ENCODE data around the gene DOCK11.

DOCK11 gene

GRCh38 chrX:118630848-118631247 is 135.2 kb downstream of the DOCK11 start:
- no peak for DNase-seq (ENCODE audit: low read depth)
- no peak for TF ChIP-seq CTCF (IDR thresholded peaks at IDR 0.05; ENCODE audit: low read depth, low read length, missing control alignments)
- no peak overlapping the region for H3K4me3 ChIP-seq (ENCODE audit: low read depth, low read length)
- in situ Hi-C loops (cut with HindIII; ENCODE audit: low sequenced_read_pairs) = no loop called here

DNA sequence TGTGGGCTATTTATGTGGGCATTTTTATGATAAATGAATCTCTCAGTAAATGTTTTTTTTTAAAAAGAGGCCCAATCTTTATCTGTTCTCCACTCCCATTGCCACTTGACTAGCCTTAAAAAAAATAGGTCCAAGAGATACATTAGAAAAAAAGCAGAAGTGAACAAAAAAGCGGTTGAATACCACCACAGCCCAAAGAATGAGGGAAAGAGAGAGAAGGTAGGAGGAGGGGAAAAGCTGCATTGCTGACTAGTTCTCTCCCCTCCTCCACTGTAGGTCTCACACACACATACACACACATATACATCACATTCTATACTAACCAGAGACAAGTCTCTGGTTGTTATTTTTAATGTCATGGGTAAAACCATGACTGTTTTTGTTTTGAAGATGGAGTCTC is 136.0 kb downstream of the DOCK11 start:
- no peak overlapping the region for H3K4me3 ChIP-seq (ENCODE audit: low read depth, low read length)
- no peak for DNase-seq (ENCODE audit: low read depth)
- TF ChIP-seq CTCF (IDR thresholded peaks at IDR 0.05; ENCODE audit: low read depth, low read length, missing control alignments) = no peak
- in situ Hi-C loops (cut with HindIII; ENCODE audit: low sequenced_read_pairs) = no loop called here

DNA sequence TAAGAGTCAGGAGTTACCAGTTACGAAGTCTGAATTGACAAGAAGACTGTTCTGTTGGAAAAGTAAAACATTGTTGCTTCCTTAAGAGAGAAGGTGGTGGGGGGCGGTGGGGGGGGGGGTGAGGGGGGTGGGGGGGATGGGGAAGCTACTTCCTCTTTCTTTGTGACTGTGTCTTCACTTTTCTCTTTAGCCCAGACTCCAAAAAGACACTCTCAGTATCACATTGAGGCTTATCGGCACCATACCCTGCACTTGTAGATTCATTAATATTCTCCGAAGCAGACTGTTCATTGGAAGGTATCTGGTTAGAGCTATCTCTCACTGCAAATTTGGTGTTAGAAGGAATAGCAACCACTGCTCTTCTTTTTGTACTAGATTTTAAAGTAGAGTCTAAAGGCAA is 137.2 kb downstream of the DOCK11 start:
- DNase-seq (ENCODE audit: low read depth) = no peak
- in situ Hi-C loops (cut with HindIII; ENCODE audit: low sequenced_read_pairs) = no loop called here
- no peak overlapping the region for H3K4me3 ChIP-seq (ENCODE audit: low read depth, low read length)
- no peak for TF ChIP-seq CTCF (IDR thresholded peaks at IDR 0.05; ENCODE audit: low read depth, low read length, missing control alignments)

- in situ Hi-C loops (cut with HindIII; ENCODE audit: low sequenced_read_pairs) = no loop called here
- no peak for DNase-seq (ENCODE audit: low read depth)
- no peak for TF ChIP-seq CTCF (IDR thresholded peaks at IDR 0.05; ENCODE audit: low read depth, low read length, missing control alignments)
- H3K4me3 ChIP-seq (ENCODE audit: low read depth, low read length) = no peak overlapping the region
These were observed 137.9 kb downstream of the DOCK11 start for GRCh38 chrX:118633530-118633929.

DNA sequence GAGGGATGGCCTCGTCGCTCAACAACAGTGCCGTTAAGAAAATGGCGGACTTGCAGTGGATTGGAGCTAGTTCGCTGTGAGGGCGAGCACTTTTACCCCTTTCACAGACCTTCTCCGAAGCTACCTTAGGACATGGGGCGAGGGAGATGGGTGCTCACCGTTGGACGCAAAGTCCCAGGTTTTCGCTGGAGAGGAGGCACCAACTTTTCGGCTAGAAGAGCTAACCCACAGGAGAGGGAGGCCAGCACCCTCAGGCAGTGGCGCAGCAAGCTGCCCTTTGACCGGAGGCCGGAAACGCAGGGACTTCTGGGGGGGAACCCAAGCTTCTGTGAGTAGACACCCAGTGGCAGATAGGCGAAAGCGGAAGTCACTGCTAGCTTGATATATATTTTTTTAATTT is 138.7 kb downstream of the DOCK11 start:
- no peak overlapping the region for H3K4me3 ChIP-seq (ENCODE audit: low read depth, low read length)
- in situ Hi-C loops (cut with HindIII; ENCODE audit: low sequenced_read_pairs) = no loop called here
- no peak for DNase-seq (ENCODE audit: low read depth)
- no peak for TF ChIP-seq CTCF (IDR thresholded peaks at IDR 0.05; ENCODE audit: low read depth, low read length, missing control alignments)

GRCh38 chrX:118637997-118638396 is 142.4 kb downstream of the DOCK11 start:
- peak; percentile 17 for TF ChIP-seq CTCF (IDR thresholded peaks at IDR 0.05; ENCODE audit: low read depth, low read length, missing control alignments)
- in situ Hi-C loops (cut with HindIII; ENCODE audit: low sequenced_read_pairs) = no loop called here
- no peak for DNase-seq (ENCODE audit: low read depth)
- H3K4me3 ChIP-seq (ENCODE audit: low read depth, low read length) = no peak overlapping the region

DNA sequence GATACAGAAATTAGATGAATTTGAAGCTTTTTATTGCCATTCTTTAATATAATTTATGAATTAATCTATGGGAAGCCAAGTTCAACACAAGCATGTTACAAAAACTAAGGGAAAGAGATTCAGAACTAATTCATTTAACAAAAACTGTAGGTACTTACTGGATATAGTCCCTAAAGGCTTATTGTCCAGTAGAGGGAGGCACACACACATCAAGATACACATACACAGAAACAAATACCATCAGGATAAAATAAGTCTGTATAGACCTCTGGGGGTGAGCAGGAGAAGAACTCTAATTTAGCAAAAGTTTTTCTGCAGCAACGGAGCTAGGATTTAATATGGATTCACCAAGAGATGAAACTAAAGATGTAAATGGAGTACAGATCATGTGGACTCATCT is 148.8 kb downstream of the DOCK11 start:
- DNase-seq (ENCODE audit: low read depth) = peak; percentile 22
- TF ChIP-seq CTCF (IDR thresholded peaks at IDR 0.05; ENCODE audit: low read depth, low read length, missing control alignments) = peak; percentile 26
- H3K4me3 ChIP-seq (ENCODE audit: low read depth, low read length) = no peak overlapping the region
- in situ Hi-C loops (cut with HindIII; ENCODE audit: low sequenced_read_pairs) = no loop called here

Data from astrocyte of the cerebellum (primary cell).